OCI-M2 (cell line): Measurements from ENCODE around the gene PCDH15.

Experiments used
- DNase-seq: peaks from one replicate; lab custom pipeline; 2025; ENCODE audit not compliant: unreplicated experiment; lab: John Stamatoyannopoulos, UW

PCDH15 gene

GRCh38 chr10:54137396-54137795, 663.6 kb downstream of the PCDH15 start:
- DNase-seq: no peak

DNA sequence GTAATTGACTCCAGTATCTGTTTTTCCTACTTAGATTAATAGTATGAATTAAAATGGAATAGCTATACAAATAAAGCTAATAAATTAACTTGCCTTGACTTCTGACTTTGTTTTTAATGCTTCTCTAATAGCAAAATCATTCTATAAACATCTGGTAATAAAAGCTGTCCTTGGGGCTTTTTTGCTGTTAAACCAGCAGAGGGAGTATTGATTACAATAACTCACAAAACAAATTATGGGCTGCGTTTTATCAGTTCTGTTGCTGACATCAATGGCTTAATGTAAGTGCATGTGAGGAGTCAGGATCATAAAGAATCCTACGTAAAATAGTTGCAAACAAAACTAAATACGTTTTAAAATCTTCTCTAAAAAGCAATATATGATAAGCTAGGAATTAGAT, 667.8 kb downstream of the PCDH15 start:
- DNase-seq: no peak

DNA sequence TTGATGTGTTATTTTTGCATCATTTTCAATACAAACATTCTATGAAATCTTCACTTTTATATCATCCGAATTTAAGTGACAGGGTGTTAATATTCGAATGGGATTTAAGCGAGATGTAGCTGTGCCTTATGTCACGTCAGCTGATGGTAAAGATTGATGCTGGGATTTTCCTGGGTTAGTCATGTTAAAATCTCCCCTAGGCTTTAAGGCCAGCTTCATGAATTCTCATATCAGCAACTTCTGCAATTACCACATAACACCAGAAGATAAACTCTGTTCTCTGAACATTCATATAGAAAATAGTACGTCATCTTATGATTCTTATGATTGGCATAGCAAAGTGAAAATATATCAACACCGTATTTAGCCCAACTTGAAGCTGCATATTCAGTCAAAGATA, 669.2 kb downstream of the PCDH15 start:
- no peak for DNase-seq

- DNase-seq: no peak
These were observed 670.6 kb downstream of the PCDH15 start for GRCh38 chr10:54130394-54130793.

- no peak for DNase-seq
These were observed 675.8 kb downstream of the PCDH15 start for GRCh38 chr10:54125098-54125747.

DNA sequence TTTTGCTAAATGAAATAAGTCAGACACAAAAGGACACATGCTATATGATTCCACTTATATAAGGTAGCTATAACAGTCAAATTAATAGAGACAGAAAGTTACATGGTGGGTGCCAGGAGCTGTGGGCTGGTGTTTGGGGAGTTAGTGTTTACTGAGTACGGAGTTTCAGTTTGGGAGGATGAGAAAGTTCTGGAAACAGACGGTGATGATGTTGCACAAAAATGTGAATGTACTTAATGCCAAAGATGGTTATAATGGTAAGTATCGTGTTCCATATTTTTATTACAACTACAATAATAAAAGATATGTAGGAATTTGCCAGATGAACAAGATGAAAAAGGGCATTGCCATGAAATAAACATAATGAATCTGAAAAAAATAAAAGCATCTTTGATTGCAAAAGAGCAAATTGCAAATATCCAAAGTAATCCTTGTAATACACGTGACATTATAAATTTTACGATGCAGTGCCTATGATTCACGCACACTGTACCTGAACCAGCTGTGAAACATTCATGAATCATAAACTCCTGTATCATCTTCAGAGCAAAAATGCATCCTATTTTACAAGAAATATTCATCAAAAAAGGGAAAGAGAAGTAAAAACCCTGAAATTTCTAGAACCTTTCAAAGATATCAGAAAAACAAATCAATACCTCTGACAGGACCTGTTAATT, 676.7 kb downstream of the PCDH15 start:
- no peak for DNase-seq

GRCh38 chr10:54120806-54121205, 680.2 kb downstream of the PCDH15 start:
- no peak for DNase-seq

DNA sequence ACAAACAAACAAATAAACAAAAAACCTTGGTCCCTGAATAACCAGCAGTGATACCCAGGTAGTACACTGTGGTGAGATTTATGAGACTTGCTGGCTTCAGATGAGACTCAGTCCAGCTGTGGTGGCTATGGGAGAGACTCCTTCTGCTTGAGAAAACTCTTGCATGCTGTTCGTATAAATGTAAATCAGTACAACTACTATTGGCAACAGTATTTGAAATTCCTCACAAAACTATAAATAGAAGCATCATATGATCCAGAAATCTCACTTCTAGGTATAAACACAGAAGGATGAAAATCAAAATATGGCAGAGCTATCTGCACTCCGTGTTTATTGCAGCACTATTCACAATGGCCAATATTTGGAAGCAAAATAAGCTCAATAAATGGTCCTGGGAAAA, 692.1 kb downstream of the PCDH15 start:
- no peak for DNase-seq

- no peak for DNase-seq
These were observed 704.1 kb downstream of the PCDH15 start for GRCh38 chr10:54096892-54097291.

DNA sequence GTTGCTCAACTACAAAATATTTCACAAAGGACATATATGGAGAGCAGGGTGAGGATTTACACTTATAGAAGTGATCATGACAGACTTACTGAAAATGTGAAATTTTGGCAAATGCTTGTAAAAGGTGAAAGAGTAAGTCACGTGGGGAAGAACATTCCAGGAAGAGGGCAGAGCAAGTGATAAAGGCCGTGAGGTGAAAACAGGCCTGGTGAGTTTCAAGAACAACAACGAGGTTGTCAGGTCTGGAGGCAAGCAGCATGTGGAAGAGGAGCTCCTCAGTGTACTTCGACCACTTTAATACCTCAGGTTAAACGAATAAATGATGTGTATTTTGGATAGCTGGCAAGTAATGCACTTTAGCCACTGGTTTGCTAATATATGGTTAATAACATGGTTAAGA, 706.7 kb downstream of the PCDH15 start:
- no peak for DNase-seq

DNA sequence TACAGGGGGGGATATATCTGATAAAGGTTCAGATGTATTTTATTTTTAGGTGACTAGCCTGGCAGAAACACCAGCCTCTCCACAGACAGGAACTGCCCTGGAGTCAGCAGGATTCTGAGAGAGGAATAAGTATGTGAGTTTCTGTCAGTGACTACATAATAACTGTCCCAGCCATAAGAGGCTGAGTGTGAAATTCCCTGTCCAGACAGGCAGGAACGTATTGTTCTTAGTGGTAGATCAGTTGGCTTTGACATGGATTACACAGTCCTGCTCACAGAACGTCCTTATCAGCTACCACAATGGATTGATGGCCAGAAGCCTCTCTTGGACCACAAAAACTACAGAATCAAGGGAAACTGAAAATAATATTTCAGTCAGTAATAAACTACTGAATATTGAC, 709.8 kb downstream of the PCDH15 start:
- no peak for DNase-seq

- DNase-seq: no peak
These were observed 719.1 kb downstream of the PCDH15 start for GRCh38 chr10:54081950-54082349.

DNA sequence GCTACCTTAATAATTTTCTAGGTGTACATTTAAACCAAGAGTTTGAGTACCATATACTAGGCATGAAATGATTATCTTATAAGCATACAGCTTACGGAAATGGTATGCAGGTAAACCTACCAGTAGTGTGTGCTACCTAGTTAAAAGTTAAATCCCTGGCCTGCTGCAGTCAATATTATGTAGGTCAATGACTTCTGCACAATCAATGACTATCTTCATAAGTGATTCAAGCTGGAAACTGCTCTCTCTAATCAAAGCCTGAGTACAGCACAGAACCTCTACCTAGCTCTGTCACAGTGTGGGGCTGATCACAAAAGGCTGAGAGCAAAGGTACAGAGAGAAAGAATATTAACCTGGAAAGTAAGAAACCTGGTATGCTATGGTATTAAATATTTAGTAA, 733.7 kb downstream of the PCDH15 start:
- DNase-seq: no peak

GRCh38 chr10:54066646-54067045, 734.4 kb downstream of the PCDH15 start:
- no peak for DNase-seq

GRCh38 chr10:54065106-54065505, 735.9 kb downstream of the PCDH15 start:
- no peak for DNase-seq

GRCh38 chr10:54064215-54064614, 736.8 kb downstream of the PCDH15 start:
- DNase-seq: no peak

DNA sequence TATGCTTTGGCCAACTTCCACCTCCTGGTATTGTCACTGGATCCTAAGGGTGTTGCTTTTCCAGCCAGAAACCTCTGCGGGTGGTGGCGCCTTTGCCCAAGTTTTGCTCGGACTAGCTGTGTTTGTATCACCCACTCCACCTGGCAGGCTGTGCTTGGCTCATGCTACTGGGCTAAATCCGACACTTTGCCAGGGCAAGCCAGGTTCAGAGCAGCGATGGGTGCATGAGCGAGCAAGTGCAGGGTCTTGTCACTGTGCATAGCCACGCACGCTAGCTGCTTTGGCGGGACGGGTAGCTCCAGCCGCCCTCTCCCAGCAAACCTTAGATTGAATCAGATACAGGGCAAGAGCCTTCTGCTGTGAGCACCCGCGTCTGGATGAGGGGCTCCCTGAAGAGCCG, 737.5 kb downstream of the PCDH15 start:
- no peak for DNase-seq

DNA sequence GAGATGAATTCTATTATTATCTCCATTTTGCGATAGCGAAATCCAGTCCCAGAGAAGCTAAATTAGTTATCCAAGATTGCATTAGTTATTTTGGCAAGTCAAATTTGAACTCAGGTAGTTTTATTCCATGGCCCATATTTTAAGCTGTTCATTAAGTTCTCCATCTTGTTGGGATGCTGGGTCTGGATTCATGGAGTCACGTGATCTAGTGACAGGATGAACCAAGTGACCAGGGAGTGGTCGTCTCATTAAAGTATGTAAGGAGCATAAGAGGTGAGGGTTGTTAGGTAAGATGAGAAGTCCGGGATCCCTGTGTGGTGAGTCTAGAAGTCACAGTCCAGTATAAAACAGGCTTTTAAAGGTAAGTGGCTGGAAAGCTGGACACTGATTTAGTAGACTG, 740.5 kb downstream of the PCDH15 start:
- DNase-seq: no peak

GRCh38 chr10:54057357-54057756, 743.7 kb downstream of the PCDH15 start:
- DNase-seq: no peak

DNA sequence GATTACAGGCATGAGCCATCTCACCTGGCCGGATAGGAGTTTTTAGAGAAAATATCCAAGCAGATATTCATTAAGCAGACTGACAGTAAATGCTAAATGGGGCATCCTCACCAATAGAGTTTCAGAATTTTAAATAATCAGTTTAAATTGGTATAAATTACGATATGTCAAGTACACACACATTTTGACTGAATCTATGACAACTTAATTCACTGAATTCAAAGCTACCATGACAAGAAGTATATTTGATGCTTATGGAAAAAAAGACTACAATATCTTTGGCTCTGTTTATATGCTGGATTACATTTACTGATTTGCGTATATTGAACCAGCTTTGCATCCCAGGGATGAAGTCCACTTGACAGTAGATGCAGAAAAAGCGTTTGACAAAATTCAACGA, 774.7 kb downstream of the PCDH15 start:
- no peak for DNase-seq

GRCh38 chr10:54011117-54011516, 789.9 kb downstream of the PCDH15 start:
- no peak for DNase-seq

GRCh38 chr10:54010337-54010933, 790.6 kb downstream of the PCDH15 start:
- no peak for DNase-seq

GRCh38 chr10:54009672-54010071, 791.4 kb downstream of the PCDH15 start:
- DNase-seq: no peak
